ENCODE measurements around the gene KRTAP5-2.
"Not testable (repeated sequence)": the region's sequence is repeated elsewhere in the genome, so short reads cannot be mapped to it uniquely, and the experiment has no call there.

The KRTAP5-2 gene, protein sequence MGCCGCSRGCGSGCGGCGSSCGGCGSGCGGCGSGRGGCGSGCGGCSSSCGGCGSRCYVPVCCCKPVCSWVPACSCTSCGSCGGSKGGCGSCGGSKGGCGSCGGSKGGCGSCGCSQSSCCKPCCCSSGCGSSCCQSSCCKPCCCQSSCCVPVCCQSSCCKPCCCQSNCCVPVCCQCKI

DNA sequence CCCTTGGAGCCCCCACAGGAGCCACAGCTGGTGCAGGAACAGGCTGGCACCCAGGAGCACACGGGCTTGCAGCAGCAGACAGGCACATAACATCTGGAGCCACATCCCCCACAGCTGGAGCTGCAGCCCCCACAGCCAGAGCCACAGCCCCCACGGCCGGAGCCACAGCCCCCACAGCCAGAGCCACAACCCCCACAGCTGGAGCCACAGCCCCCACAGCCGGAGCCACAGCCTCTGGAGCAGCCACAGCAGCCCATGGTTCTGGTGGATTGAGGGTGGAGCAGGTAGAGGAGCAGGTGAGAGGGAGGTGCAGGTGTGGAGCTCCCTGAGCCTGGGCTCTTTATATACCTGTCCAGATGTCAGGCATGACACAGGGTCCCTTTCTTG, at the start of gene KRTAP5-2:
TSS of gene KRTAP5-2 (minus strand) at position 301 of the 387 bp plus-strand sequence. CDS start at position 257, 44 bp downstream.
- DNase-seq (ENCODE audit: low read depth in 3 of 3, low spot score in 1 of 3), result no peak

DNA sequence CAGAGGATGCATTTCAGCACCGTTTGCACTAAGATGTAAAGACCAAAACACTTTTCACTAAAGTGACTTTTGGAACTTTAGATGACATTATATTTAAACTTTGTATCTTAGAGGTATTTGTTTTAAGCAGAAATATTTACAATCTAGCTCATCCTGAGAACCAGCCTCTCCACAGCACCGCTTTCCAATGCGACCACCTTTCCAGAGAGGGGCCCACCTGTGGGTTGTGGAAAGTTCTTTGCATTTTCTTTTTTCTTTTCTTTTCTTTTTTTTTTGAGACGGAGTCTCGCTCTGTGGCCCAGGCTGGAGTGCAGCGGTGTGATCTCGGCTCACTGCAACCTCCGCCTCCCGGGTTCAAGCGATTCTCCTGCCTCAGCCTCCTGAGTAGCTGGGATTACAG, 48.4 kb upstream of the KRTAP5-2 start:
- DNase-seq (ENCODE audit: low read depth in 3 of 3, low spot score in 1 of 3), result not testable (repeated sequence)

DNA sequence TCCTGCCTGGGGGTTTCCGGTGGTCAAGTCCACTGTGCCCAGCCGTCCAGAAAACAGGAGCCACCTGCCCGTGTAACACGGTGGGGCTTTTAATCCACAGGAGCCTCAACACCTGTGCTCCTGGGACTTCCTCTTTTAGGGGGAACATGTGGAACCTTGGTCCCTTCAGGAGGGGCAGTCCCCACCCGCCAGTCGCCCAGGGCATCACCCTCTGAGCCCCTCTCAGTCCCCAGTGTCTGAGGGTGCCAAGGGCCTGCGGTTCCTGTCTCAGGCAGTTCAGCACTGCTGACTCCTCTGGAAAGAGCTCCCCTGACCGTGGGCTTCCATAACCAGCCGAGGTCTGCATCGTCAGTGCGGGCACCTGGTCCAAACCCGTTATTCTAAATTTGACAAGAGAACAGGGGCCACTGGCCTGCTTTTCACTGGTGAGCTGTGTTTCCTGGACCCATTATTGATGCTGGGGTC, 47.3 kb upstream of the KRTAP5-2 start:
- DNase-seq (ENCODE audit: low read depth in 3 of 3, low spot score in 1 of 3), result no peak

DNA sequence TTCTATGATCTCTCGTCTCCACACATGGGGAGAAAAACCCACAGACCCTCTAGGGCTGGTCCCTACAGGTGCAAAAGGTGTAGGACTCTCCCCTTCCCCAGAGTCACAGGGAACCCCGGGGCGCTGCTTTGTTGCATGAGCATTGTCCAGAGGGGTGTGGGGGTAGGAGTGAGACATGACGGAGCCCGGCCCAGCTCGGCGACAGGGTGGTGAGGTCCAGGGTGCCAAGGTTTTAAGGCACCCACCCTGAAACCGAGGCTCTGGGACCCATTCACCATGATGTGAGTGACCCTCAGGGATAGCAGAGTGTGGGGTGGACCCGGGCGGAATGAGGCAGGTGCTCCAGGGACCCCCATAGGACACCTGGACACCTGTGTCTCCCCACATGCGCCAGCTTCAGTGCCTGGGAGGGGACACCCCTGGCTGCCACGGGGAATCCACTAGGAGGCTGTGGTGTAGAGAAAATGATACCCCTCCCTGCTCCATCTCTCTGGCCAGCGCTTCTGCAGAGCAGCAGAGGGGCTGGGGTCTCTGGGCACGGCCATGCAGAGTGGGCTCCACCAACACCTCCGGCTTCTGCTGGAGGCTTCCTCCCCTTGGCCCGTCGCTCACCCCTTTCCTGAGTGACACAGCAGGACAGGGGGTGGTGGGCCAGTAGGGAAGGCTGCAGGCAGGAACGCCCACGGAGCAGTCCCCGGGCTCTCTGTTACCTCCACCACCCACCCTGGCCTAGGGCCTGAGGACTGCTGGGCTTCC, 46.7 kb upstream of the KRTAP5-2 start:
- DNase-seq (ENCODE audit: low read depth in 3 of 3, low spot score in 1 of 3), result no peak

DNA sequence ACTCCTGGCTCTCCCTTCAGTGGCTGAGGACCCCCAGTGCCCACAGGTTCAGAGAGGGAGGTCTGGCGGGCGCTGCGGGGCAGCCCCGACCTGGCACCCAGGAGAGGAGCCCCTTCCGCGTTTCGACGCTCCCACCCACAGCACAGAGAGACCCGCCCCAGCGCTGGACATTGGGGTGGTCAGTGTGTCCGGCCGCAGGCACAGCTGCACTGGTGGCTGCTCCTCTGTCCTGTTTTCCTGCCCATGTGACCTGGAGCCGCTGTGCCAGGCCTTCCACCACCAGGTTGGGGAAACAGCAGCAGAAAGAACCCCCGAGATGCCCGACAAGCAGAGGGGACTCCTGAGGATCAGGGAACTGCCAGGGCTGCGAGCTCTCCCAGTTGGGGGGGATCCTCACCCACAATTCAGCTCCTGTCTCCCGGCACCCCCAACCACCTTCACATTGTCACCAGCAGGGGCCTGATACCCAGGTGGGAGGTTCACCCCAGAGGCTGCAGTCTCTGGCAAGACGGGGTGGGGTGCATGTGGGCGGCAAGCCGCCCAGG, 45.1 kb upstream of the KRTAP5-2 start:
- DNase-seq (ENCODE audit: low read depth in 3 of 3, low spot score in 1 of 3), result no peak

DNA sequence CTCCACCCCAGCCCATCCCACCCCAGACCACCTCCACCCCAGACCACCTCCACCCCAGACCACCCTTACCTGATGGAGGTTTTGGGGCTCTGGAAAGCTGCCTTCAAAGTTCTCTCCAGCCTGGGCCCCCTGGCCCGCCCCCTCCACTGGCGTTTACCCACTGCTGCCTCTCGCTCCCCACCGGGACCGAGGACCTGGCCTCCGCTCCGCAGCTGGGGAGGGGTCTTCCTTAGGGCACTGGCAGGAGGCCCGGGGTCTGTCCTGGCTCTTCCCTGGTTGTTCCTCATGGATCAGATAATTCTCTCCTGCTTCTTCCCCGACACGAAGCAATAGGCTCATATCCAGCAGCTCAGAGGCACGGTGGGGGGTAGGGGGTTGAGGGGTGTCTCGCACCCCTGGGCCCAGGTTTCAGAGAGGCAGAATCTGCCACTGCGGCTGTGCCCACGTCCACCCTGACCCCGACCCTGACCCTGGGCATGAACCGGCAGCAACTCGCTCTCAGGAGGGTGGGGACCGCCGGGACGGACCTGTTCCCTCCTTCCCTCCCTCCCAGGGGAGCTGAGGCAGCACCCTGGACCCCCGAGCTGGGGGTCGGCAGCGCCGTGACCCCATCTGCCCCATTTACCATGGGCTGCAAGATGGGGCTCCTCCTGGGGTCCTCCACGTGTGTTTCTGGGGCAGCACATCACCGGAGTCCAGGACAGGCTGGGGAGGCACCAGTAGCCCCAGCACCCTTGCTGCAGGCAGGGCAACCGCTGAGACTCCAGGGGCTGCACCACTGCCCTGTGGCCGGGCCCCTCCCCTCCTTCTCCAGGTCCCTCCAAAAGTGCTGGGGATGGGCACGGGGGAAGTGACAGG, 44.4 kb upstream of the KRTAP5-2 start:
- DNase-seq (ENCODE audit: low read depth in 3 of 3, low spot score in 1 of 3), result no peak

DNA sequence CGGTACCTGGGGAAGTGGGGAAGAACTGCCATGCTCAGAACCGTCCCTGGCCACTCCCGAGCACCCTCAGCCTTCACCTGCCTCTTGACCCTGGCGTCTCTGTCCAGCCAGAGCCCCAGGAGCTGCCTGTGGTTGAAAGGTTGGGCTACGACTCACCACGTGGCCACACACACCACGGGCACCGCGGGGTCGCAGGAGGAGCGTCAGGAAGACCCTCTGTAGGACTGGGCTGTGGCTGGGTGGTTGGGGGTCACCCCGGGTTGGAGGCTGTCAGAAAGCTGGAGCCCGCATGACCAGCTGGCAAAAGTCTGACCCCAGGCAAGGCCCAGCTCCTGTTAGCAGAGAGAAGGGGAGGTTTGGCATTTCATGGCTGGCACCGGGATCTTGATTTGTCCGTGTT, 43.0 kb upstream of the KRTAP5-2 start:
- no peak for DNase-seq (ENCODE audit: low read depth in 3 of 3, low spot score in 1 of 3)

DNA sequence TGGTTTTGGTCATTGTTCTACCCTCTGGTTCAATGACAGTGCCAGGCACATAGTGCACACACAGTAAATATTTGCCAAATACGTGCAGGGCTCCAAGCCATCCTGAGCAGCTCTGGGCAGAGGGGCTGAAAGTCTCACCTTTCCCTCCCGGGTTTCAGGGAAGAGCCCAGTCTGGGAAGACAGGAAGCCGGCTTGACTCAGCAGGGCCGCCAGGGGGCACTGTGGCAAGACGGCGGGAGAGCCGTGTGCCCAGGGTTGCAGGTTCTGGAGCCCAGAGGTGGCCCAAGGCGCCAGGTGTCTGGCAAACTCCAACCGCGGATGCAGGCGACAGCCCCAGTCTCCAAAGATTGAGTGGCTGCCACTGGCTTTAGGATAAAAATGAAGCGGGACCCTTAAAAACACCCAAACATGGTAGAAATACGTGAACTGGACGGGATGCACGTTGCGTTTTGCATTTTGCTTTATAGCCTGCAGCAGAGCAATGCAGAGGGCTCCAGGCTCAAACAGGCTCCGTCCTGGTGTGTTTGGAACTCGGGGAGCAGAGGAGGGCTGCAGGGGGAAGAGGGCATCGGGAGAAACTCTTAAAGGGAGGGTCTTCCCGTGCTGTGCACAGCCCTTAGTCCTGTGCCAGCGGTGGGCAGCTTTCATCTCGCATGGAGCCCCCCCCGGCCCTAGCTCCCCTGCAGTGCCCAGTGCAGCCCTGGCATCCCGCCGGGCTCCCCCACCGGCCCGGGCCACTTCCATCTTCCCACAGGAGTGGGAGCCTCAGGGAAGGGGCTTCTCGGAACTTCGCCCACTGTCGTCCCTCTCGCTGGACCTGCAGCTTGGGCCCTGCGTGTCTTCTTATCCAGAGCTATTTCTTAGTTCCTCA, 42.2 kb upstream of the KRTAP5-2 start:
- no peak for DNase-seq (ENCODE audit: low read depth in 3 of 3, low spot score in 1 of 3)

DNA sequence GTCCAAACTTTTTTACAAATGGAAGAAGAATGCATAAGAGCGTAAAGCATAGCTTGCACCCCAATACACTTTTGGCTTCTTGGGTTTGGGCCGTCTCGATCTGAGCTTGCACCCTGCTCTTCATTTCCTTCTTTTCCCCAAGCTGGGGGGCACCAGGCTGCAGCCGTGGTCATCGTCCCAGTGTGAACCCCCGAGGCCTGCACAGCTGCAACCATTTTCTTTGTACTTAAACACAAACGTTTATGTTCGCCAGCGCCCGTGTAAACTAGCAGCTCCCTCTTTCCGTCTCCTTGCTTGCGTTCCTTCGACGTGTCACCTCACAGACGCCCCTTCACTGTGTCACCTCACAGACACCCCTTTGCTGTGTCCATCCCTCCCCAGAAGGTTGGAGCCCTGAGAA, 41.6 kb upstream of the KRTAP5-2 start:
- no peak for DNase-seq (ENCODE audit: low read depth in 3 of 3, low spot score in 1 of 3)

DNA sequence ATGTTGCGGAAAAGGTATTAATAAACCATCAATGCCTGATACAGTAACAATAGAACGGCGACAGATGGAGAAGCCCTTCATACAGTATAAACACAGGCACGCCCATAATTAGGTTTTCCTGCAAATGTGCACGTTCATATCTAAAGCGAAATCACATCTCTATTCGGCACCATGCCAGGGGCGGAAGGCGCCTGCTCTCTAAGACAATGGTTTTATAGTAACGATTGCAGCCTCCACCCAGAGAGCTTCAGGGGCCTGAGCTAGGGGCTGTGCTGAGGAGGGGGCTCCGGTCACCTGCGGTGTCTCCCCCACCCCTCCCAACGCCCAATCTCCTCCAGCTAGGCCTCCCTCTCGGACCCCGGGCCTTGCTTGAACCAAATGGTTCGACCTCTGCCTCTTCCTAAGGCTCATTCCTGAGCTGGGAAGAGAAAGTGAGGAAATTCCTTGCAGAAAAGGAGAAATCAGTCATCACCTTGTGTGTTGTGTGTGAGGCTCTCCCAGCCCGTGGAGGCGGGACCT, 41.1 kb upstream of the KRTAP5-2 start:
- DNase-seq (ENCODE audit: low read depth in 3 of 3, low spot score in 1 of 3), result no peak

DNA sequence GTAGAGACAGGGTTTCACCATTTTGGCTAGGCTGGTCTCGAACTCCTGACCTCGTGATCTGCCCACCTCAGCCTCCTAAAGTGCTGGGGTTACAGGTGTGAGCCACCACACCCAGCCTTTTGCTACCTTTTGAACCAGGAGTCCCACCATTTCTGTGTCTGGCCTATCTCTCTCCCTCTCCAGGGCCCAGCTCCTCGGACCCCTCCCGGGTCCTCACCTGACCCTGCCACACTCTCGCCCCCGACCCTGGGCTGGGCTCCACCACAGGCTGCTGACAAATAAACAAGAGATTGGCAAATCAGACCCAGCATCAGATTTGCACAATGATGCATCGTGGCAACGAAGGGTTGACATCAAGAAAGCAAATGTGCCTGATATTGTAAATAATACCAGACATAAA, 40.2 kb upstream of the KRTAP5-2 start:
- DNase-seq (ENCODE audit: low read depth in 3 of 3, low spot score in 1 of 3), result no peak

DNA sequence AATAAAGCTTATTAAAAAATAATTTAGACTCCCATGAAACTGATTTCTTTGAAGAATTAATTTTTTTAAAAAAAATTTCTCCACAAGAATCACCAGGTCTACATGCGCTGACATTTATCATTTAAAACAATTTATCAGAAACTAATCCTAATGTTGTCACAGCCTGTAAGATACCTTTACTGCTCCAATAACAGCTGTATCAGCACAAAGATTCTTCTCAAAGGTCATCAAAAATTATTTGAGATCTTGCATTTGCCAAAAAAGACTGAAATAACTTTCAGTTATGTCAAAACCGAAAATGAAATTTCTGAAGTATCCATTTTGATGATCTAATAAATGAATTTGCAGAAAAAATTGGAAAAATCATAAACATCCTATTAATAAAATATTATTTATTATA, 39.5 kb upstream of the KRTAP5-2 start:
- no peak for DNase-seq (ENCODE audit: low read depth in 3 of 3, low spot score in 1 of 3)

DNA sequence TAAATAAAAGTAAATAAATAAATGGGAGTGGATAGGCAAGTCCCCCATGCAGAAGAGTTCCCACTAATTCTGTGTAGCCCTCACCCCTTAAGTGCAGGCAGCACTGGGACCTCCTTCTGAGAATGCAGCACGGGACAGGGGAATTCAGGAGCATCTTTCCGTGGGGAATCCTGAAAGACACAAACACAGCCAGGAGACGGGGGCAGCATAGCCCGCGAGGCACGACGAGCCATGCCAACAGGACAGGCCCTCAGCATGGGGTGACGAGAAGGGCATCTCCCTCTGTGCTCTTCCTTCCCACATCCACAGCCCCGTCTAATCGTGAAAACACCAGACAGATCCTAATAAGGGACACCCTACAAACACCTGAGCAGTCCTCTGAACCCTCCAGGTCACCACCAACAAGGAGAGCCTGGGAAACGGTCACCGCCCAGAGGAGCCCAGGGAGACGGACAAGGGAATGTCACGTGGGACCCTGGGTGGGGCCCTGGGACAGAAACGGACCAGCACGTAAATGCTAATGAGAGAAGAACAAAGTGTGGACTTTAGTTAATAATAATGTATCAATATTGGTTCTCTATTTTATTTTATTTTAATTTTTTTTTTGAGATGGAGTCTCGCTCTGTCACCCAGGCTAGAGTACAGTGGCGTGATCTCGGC, 38.3 kb upstream of the KRTAP5-2 start:
- DNase-seq (ENCODE audit: low read depth in 3 of 3, low spot score in 1 of 3), result no peak

DNA sequence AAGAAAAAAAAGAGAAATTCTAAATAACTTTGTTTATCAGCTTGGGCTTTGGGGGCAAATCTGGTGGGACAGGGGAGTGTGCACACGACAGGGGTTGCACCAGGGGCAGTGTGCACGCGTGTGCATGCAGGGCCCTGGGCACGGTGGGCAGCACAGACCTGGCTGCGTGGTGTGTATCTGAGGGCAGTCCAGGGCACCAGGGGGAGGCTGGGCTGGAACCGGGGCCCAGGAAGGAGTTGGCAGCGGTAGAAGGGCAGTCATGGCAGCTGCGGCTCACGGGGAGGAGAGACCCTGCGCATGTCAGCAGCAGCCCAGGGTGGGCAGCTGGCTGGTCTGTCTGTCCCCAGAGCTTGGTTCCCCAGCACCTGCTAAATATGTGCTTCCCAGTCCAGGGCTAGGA, 35.8 kb upstream of the KRTAP5-2 start:
- no peak for DNase-seq (ENCODE audit: low read depth in 3 of 3, low spot score in 1 of 3)

DNA sequence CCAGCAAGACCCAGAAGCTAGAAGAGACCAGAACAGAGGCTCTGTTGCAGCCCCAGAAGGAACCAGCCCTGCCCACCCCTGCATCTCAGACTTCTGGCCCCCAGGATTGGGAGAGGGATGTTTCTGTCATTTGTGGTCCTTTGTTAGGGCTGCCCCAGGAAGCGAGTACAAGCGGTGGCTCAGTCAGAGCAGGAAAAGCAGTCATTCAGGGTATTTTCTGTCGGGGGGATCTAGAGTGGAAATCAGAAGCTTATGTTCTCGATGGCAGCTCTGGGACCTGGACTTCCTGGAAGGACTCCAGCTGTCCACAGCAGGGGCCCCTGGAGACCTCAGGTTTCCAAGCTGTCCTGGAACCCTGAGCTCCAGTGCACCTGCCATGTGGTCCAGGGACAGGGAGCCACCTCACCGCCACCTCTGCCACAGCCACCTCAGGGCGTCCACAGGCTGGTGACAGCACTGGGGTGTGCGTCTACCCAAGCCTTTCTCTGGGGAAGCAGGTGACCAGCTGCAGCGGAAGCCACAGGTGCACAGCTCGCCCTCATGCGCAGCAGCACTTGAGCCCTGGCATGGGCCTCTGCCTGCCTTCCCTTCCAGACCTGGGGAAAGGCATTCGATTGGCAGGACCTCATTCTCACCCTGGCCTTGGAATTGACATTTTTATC, 34.1 kb upstream of the KRTAP5-2 start:
- DNase-seq (ENCODE audit: low read depth in 3 of 3, low spot score in 1 of 3), result no peak

DNA sequence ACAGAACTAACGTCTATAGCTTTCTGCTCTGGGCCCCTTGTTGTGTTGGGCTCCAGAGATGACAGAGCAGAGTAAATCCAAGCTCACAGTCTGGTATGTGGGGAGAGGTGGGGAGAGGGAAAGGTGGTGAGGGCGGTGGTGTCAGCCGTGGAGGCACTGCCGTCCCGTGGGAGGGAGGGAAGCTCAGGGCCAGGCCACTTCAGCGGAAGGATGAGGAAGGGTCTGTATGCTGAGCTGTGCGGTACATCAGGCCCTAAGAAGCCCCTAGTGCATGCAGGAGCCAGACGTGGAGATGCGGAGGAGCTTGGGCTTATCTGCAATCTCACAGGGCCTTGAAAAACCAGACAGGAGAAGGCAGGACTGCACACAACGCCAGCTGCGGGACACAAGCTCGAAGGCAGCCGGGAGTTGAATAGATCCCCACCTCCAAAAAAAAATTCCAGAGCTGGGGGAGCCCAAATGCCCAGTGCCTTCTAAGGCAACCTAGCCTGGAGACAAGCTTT, 33.0 kb upstream of the KRTAP5-2 start:
- no peak for DNase-seq (ENCODE audit: low read depth in 3 of 3, low spot score in 1 of 3)

DNA sequence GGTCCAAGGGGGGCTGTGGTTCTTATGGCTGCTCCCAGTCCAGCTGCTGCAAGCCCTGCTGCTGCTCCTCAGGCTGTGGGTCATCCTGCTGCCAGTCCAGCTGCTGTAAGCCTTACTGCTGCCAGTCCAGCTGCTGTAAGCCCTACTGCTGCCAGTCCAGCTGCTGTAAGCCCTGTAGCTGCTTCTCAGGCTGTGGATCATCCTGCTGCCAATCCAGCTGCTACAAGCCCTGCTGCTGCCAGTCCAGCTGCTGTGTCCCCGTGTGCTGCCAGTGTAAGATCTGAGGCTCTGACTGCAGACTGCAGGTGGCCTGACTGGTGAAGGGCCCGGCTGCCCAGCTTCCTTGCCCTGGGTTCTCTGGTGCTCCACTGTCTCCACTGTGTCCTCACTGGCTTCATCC, 32.2 kb upstream of the KRTAP5-2 start:
- no peak for DNase-seq (ENCODE audit: low read depth in 3 of 3, low spot score in 1 of 3)

DNA sequence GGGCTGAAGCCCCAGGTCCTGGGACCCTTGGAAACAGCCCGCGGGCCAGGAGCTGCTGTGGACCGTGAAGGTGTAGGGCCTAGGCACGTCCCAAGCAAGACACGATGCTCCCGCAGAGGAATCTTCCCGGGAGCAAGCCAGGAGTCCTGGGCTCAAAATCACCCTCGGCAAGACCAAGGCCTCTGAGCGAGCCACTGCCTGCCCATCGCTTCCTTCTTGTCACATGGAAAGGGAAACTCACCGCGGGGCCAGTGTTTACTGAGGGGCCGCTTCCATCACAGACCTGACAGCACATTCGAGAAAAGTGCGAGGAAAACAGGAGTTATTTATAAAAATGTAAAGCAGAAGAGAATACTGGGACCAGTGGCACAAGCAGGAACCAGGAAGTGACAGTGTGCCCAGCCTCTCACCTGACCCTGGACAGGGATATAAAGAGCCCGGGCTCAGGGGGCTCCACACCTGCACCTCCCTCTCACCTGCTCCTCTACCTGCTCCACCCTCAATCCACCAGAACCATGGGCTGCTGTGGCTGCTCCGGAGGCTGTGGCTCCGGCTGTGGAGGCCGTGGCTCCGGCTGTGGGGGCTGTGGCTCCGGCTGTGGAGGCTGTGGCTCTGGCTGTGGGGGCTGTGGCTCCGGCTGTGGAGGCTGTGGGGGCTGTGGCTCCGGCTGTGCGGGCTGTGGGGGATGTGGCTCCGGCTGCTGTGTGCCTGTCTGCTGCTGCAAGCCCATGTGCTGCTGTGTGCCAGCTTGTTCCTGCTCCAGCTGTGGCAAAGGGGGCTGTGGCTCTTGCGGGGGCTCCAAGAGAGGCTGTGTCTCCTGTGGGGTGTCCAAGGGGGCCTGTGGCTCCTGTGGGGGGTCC, 31.5 kb upstream of the KRTAP5-2 start, which contains the start of gene KRTAP5-5:
TSS of gene KRTAP5-5 (plus strand) at position 450 of the 860 bp plus-strand sequence. CDS start at position 516, 66 bp downstream.
- DNase-seq (ENCODE audit: low read depth in 3 of 3, low spot score in 1 of 3), result no peak

Measured in stimulated activated CD4-positive, alpha-beta T cell treated with anti-CD3 and anti-CD28 coated beads, TNF-alpha, amount 100 ng/mL, for 1 hour (primary cell).